Endothelial cell of umbilical vein (primary cell): ENCODE measurements around the gene DEF6. TPM values are rescaled to one million over a fixed set of nuclear protein-coding genes. Genes with fewer than 3 reads are reported as not detected.

ENCODE experiments used
- BruUV-seq: library from RNA; stranded (reverse); fragments of 400-500 nt; replicated peaks from 2 replicates; lab custom pipeline; 2021; lab: Mats Ljungman, UMichigan
- CTCF ChIA-PET: fragments of 300-600, 350-600 bp; sonication (Branson Sonifier 250); formaldehyde crosslinking; loops from one replicate; lab custom pipeline; 2021; ENCODE audit warnings: antibody characterized with exemption, inconsistent platforms; lab: Charles Lee
- POLR2A ChIA-PET: fragments of 300-600, 350-600 bp; sonication (Branson Sonifier 250); formaldehyde crosslinking; loops from one replicate; lab custom pipeline; 2021; ENCODE audit warnings: antibody characterized with exemption, inconsistent platforms; lab: Charles Lee
- DNase-seq: peaks from one replicate; pipeline ENCODE4 v3.0.0-alpha.2; 2011; ENCODE audit warnings: low read depth, low spot score
- FAIRE-seq: peaks from 2 replicates; lab custom pipeline; 2011; peaks lifted over from hg19 to GRCh38; lab: Jason Lieb, UNC
- H2AFZ ChIP-seq: 2 replicates; pipeline ENCODE4 v1.6.0; 2012; ENCODE audit warnings: low read depth, low read length, control low read depth, inconsistent platforms
- H3K27ac ChIP-seq: 2 replicates; pipeline ENCODE4 v1.5.1; 2011; ENCODE audit warnings: low read depth, mild to moderate bottlenecking, control low read depth, low read length, moderate library complexity; ENCODE audit not compliant: insufficient read depth
- H3K27me3 ChIP-seq, 2 experiments: 2 replicates each; pipeline versions ENCODE4 v1.6.0 to v1.6.1; 2011; ENCODE audit warnings: low read length in 2 of 2, mixed read lengths in 1 of 2; ENCODE audit not compliant: control insufficient read depth in 2 of 2, insufficient read depth in 2 of 2
- H3K36me3 ChIP-seq, 2 experiments: 2 replicates in 1 of 2; 3 replicates in 1 of 2; pipeline ENCODE4 v1.5.1; 2011; ENCODE audit warnings: low read length in 2 of 2, mild to moderate bottlenecking in 1 of 2, moderate library complexity in 1 of 2; ENCODE audit not compliant: control insufficient read depth in 2 of 2, insufficient read depth in 2 of 2; ENCODE audit errors: extremely low read depth in 1 of 2
- H3K4me1 ChIP-seq: 3 replicates; pipeline ENCODE4 v1.5.1; 2011; ENCODE audit warnings: mild to moderate bottlenecking, low read length; ENCODE audit not compliant: control insufficient read depth, insufficient read depth; ENCODE audit errors: extremely low read depth
- H3K4me2 ChIP-seq: 2 replicates; pipeline ENCODE4 v1.6.1; 2011; ENCODE audit warnings: low read length, control low read depth, mixed read lengths; ENCODE audit not compliant: insufficient read depth
- H3K4me3 ChIP-seq, 3 experiments: fragments of 200-600 bp in 1 of 3; sonication (generic), shearing (Covaris generic) in 1 of 3; replicated peaks in 1 of 3; 2 replicates each; pipeline ENCODE4 v1.5.1; 2011 to 2016; ENCODE audit warnings: control low read depth in 3 of 3, low read length in 3 of 3, mild to moderate bottlenecking in 2 of 3, inconsistent platforms in 1 of 3, low read depth in 1 of 3, moderate library complexity in 1 of 3; ENCODE audit not compliant: insufficient read depth in 1 of 3
- H3K79me2 ChIP-seq: 2 replicates; pipeline ENCODE4 v1.6.0; 2012; ENCODE audit warnings: low read length, inconsistent platforms; ENCODE audit not compliant: control insufficient read depth, insufficient read depth
- H3K9ac ChIP-seq: replicated peaks from 2 replicates; pipeline ENCODE3; 2011; ENCODE audit warnings: low read length, control low read depth; ENCODE audit not compliant: insufficient read depth; ENCODE audit errors: extremely low read depth
- H3K9me1 ChIP-seq: replicated peaks from 3 replicates; pipeline ENCODE4 v1.6.0; 2011; ENCODE audit warnings: mild to moderate bottlenecking, low read length; ENCODE audit not compliant: control insufficient read depth, insufficient read depth; ENCODE audit errors: extremely low read depth
- H3K9me3 ChIP-seq: replicated peaks from 2 replicates; pipeline ENCODE4 v1.5.1; 2012; ENCODE audit warnings: low read length, inconsistent platforms; ENCODE audit not compliant: control insufficient read depth, insufficient read depth
- H4K20me1 ChIP-seq: replicated peaks from 2 replicates; pipeline ENCODE3; 2011; ENCODE audit warnings: mild to moderate bottlenecking, low read length; ENCODE audit not compliant: control insufficient read depth, insufficient read depth; ENCODE audit errors: extremely low read depth
- EZH2 ChIP-seq: IDR thresholded peaks from 2 replicates; pipeline ENCODE4 v1.6.1; 2012; ENCODE audit warnings: borderline replicate concordance, low read depth, mild to moderate bottlenecking, moderate library complexity, low read length, inconsistent platforms; ENCODE audit not compliant: severe bottlenecking
- FOS ChIP-seq: IDR thresholded peaks from 2 replicates; pipeline ENCODE4 v1.6.1; 2011; ENCODE audit warnings: mild to moderate bottlenecking, low read length, moderate library complexity, borderline replicate concordance; ENCODE audit not compliant: insufficient read depth
- GATA2 ChIP-seq: IDR thresholded peaks from 2 replicates; pipeline ENCODE4 v1.7.0; 2011; ENCODE audit warnings: low read depth, mild to moderate bottlenecking, moderate library complexity, mixed read lengths, low read length; ENCODE audit not compliant: insufficient read length, insufficient read depth
- JUN ChIP-seq: IDR thresholded peaks from 2 replicates; pipeline ENCODE4 v1.6.1; 2011; ENCODE audit warnings: borderline replicate concordance, low read depth; ENCODE audit not compliant: insufficient read length, insufficient read depth
- MYC ChIP-seq: IDR thresholded peaks from one replicate; pipeline ENCODE4 v1.6.1; 2011; ENCODE audit warnings: mild to moderate bottlenecking, low read depth, low read length
- POLR2A ChIP-seq: IDR thresholded peaks from 2 replicates; pipeline ENCODE4 v1.6.1; 2012; ENCODE audit warnings: low read depth, mild to moderate bottlenecking, control low read depth, low read length
- POLR2AphosphoS5 ChIP-seq: IDR thresholded peaks from 2 replicates; pipeline ENCODE4 v1.6.1; 2012; ENCODE audit warnings: low read depth, mild to moderate bottlenecking, control low read depth, low read length, moderate library complexity; ENCODE audit not compliant: insufficient read depth
- dilution Hi-C: fragments of 300-500 bp; cut with MboI; formaldehyde crosslinking; loops from one replicate; pipeline ENCODE4 v1.15.0; 2019; ENCODE audit warnings: low sequenced_read_pairs; ENCODE audit not compliant: extremely low pct_ligation_motif_present
- intact Hi-C: fragments of 100-400 bp; cut with micrococcal nuclease; formaldehyde crosslinking; loops from one replicate; pipeline ENCODE4 v1.10.0; 2022
- polyA plus RNA-seq, 4 experiments: library from polyadenylated mRNA; depleted of rRNA in 3 of 4; stranded (reverse) in 3 of 4; unstranded in 1 of 4; fragments of >200 nt; gene quantifications; 2 replicates each; pipeline versions ENCODE4 v1.2.1 to v1.2.3, GENCODE V29; 2011 to 2012; ENCODE audit warnings: missing spikeins in 1 of 4
- total RNA-seq: library from RNA; stranded (reverse); gene quantifications from 2 replicates; pipeline ENCODE4 v1.2.3, GENCODE V29; 2021
- TF ChIP-seq, protein P1 (sequence below): IDR thresholded peaks from 2 replicates; pipeline ENCODE4 v1.6.1; 2011; ENCODE audit not compliant: insufficient read depth, insufficient read length
- TF ChIP-seq, protein P2 (sequence below), 2 donors: IDR thresholded peaks; 1 replicate in 1 of 2; 2 replicates in 1 of 2; pipeline ENCODE4 v1.5.1; 2011; ENCODE audit warnings: low read length in 2 of 2, mild to moderate bottlenecking in 2 of 2, moderate library complexity in 2 of 2, control low read depth in 1 of 2, inconsistent platforms in 1 of 2, low read depth in 1 of 2; ENCODE audit not compliant: insufficient read depth in 1 of 2; ENCODE audit errors: extremely low read depth in 1 of 2

The DEF6 gene
- total and polyA plus RNA-seq, 2 donors (not counting 3 experiments of a cell fraction or from before 2014, with no cell fraction given): 0.59 to 0.77 TPM

DNA sequence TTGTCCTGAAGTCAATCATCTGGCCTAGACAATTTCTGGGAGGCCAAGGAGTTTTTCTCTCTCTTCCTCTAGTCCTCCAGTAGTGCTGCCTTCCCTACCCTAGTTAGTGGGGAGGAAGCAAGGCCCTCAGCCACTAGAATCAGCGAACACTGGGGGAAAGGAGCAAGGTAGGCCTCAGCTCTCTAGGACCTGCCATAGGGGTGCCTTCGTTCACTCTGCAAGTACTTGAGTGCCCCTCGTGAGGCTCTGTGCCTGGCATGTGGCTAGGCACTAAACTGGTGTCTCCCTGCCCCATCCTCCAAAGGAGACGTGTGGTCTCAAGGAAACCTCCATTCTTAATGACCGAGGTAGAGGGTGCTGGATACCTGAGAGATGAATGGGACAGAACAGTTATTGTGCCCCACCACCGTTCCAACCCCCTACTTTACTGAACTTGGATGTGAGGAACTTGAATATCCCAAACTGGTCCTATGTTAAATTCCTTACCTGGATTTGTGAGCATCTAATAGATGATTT lies 1.1 kb downstream of the DEF6 start:
- no peak overlapping the region for H3K4me3 ChIP-seq
- no peaks in the 10 kb centered on the region for H3K79me2 ChIP-seq
- FAIRE-seq (no peak), DNase-seq (no peak)
- H3K27ac ChIP-seq: no peak overlapping the region
- peaks cover 17% of the 10 kb centered on the region for H3K4me1 ChIP-seq
- no peaks in the 10 kb centered on the region for H3K9me3 ChIP-seq
- intact Hi-C loops (loop anchor here (2.0 to 10.0 kb wide), 2 partner anchors 20 to 436 kb away; partner anchors contain the start of gene ARMC12), dilution Hi-C loops (no loop called here)
- H3K27me3 ChIP-seq: no peaks in the 10 kb centered on the region
- TF ChIP-seq GATA2 (no peak), JUN (no peak), POLR2A (no peak), EZH2 (no peak), MYC (no peak), POLR2AphosphoS5 (no peak), FOS (no peak)
- TF ChIP-seq, protein P1, sequence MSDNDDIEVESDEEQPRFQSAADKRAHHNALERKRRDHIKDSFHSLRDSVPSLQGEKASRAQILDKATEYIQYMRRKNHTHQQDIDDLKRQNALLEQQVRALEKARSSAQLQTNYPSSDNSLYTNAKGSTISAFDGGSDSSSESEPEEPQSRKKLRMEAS: no peak
- TF ChIP-seq, protein P2, sequence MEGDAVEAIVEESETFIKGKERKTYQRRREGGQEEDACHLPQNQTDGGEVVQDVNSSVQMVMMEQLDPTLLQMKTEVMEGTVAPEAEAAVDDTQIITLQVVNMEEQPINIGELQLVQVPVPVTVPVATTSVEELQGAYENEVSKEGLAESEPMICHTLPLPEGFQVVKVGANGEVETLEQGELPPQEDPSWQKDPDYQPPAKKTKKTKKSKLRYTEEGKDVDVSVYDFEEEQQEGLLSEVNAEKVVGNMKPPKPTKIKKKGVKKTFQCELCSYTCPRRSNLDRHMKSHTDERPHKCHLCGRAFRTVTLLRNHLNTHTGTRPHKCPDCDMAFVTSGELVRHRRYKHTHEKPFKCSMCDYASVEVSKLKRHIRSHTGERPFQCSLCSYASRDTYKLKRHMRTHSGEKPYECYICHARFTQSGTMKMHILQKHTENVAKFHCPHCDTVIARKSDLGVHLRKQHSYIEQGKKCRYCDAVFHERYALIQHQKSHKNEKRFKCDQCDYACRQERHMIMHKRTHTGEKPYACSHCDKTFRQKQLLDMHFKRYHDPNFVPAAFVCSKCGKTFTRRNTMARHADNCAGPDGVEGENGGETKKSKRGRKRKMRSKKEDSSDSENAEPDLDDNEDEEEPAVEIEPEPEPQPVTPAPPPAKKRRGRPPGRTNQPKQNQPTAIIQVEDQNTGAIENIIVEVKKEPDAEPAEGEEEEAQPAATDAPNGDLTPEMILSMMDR (IDR thresholded peaks at IDR 0.05; ENCODE audit: extremely low read depth in 1 of 2, insufficient read depth in 1 of 2, low read depth in 1 of 2, low read length in 2 of 2): no peak
- ChIA-PET POLR2A (no interaction called here), CTCF (interaction anchor here (3.7 to 3.8 kb wide), 3 partner anchors 20 to 152 kb away, joined by 23 to 67 read pairs (median 61); no protein-coding TSS in a partner anchor)
- H2AFZ ChIP-seq: no peak overlapping the region
- H3K9ac ChIP-seq: no peak overlapping the region
- no peaks in the 10 kb centered on the region for H4K20me1 ChIP-seq
- BruUV-seq: no TSS peak
- H3K4me2 ChIP-seq: no peak overlapping the region
- no peaks in the 10 kb centered on the region for H3K9me1 ChIP-seq
- peaks cover 0 to 7% of the 10 kb centered on the region in 2 experiments for H3K36me3 ChIP-seq
